GM12891 (cell line): Measurements from ENCODE around the gene AQP1.

Experiments
- DNase-seq: peaks from one replicate; pipeline ENCODE4 v3.0.0; 2011; ENCODE audit warnings: low spot score; ENCODE audit not compliant: insufficient read length
- FAIRE-seq: peaks from 2 replicates; lab custom pipeline; 2011; peaks lifted over from hg19 to GRCh38; lab: Jason Lieb, UNC
- PAX5 ChIP-seq: IDR thresholded peaks from 2 replicates; pipeline ENCODE4 v1.6.1; 2011; ENCODE audit warnings: low read length, moderate library complexity, mild to moderate bottlenecking; ENCODE audit not compliant: insufficient read depth, severe bottlenecking
- POLR2A ChIP-seq: IDR thresholded peaks from 2 replicates; pipeline ENCODE4 v1.6.1; 2011; ENCODE audit warnings: low read depth, low read length, control low read depth
- POLR2AphosphoS5 ChIP-seq: IDR thresholded peaks from 2 replicates; pipeline ENCODE4 v1.6.1; 2011; ENCODE audit warnings: low read depth, low read length, control low read depth
- POU2F2 ChIP-seq: IDR thresholded peaks from 2 replicates; pipeline ENCODE4 v1.6.1; 2011; ENCODE audit warnings: low read depth, mild to moderate bottlenecking, control low read depth, low read length, moderate library complexity
- SPI1 ChIP-seq: IDR thresholded peaks from 2 replicates; pipeline ENCODE4 v1.6.1; 2011; ENCODE audit warnings: low read depth, low read length, control low read depth
- TAF1 ChIP-seq: IDR thresholded peaks from 2 replicates; pipeline ENCODE4 v1.6.1; 2011; ENCODE audit warnings: low read depth, low read length, control low read depth

Gene AQP1

GRCh38 chr7:30917216-30917893 is 5.7 kb downstream of the AQP1 start:
- TF ChIP-seq POU2F2 = no peak
- TF ChIP-seq POLR2AphosphoS5 = no peak
- TF ChIP-seq TAF1 = no peak
- TF ChIP-seq PAX5 = no peak
- no peak for TF ChIP-seq SPI1
- TF ChIP-seq POLR2A = no peak
- DNase-seq (no peak), FAIRE-seq (no peak)

DNA sequence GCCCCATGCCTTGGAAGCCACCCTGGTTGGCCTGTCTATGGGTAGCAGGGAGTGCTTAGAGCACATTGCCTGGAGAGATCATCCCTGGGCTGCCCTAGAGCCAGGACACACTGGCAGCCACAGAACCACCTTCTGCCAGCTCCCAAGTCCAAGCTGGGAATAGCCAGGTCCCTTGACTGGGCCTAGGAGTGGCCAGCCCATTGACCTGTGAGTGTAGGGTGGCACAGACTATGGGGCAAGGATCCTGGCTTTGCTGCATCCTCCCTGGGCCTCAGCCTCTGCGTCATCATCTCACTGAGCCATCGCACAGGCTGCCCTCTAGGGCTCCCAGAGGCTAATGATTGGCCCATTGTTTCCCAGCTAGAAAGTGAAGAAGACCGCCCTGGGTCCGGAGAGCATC is 7.0 kb downstream of the AQP1 start:
- DNase-seq (no peak), FAIRE-seq (no peak)

DNA sequence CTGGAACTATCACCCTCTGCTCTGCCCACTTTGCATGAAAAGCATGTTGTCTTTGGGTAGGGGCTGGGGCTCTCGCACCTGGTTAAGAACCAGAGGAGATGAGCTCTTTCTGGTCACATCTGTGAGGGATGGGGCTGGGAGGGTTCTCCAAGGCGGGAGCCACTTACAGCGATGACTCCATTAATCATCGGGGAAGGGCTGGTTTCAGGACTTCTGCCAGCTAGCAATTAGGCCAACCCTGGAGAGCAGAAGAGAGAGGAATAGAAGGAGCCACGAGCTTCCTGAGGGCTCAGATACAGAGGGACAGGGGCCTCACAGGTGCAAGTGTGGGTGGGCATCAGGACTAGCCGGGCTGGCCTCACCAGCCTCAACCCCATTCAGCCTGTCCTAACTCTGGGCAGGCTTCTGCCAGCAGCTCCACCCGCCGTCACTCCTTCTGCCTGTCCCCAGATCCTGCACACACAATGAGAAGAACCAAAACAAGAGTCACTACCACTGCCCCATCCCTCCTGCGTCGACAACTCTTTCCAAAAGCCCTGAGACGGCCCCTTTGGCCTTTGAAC is 8.4 kb downstream of the AQP1 start:
- no peak for FAIRE-seq
- no peak for DNase-seq
- TF ChIP-seq PAX5 = no peak
- no peak for TF ChIP-seq TAF1
- no peak for TF ChIP-seq POLR2A

More for the DNA sequence above, 7.0 kb downstream of the AQP1 start:
- no peak for TF ChIP-seq POU2F2
- TF ChIP-seq SPI1 = no peak
- no peak for TF ChIP-seq POLR2AphosphoS5
- TF ChIP-seq TAF1 = no peak
- no peak for TF ChIP-seq POLR2A
- no peak for TF ChIP-seq PAX5

DNA sequence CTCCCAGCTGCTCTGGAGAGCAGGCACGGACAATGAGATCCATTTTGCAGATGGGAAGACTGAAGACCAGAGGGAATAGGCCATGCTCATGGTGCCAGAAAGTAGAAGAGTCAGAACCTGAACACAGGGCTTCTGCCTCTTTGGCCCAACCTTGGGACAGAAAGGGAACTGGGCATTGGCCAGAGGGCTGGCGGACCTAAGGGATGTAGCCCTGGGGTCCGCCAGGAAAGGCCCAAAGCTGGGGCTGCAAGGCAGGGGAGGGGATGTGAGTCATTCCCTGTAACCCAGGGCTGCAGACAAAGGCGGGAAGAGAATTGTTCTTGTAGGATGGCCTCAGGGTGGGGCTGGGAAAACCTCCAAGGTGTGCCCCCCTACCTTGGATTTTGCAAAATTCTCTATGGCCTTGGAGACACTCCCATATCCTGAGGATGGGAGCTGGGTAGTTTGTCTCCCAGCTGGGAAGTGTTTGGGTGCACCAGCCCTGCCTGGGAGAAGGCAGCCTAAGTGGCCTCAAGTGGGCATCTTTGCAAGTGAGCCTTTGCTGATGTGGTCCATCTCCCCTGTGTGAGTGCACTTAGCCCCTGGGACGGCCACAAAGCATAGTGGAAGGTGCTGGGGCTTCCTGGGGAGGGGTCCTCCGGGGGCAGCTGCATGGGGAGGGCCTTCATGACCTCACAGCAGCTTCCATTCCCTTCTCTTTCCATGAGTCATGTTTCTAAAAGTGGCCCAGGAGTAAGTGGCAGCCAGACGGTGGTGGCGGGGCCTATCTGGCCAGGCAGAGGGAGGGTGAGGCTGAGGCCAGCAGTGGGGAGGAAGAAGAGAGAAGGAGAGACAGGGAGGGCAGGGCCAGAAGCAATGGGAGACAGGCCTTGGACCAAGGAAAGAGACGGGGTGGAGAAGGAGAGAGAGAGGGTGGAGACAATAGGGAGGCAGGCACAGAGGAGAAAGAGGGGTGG is 9.2 kb downstream of the AQP1 start:
- FAIRE-seq (no peak), DNase-seq (no peak)
- TF ChIP-seq PAX5 (no peak), SPI1 (no peak), POU2F2 (no peak), POLR2AphosphoS5 (no peak), POLR2A (no peak), TAF1 (no peak)

- TF ChIP-seq SPI1 = no peak
- no peak for TF ChIP-seq POLR2AphosphoS5
- TF ChIP-seq POU2F2 = no peak
- TF ChIP-seq TAF1 = no peak
- TF ChIP-seq POLR2A = no peak
- no peak for TF ChIP-seq PAX5
- FAIRE-seq = no peak
- no peak for DNase-seq
These were observed 10.1 kb downstream of the AQP1 start for GRCh38 chr7:30921540-30922401.

GRCh38 chr7:30922596-30922995 is 10.9 kb downstream of the AQP1 start:
- DNase-seq (no peak), FAIRE-seq (no peak)
- TF ChIP-seq POU2F2 (no peak), SPI1 (no peak), POLR2AphosphoS5 (no peak), PAX5 (no peak), POLR2A (no peak), TAF1 (no peak)

DNA sequence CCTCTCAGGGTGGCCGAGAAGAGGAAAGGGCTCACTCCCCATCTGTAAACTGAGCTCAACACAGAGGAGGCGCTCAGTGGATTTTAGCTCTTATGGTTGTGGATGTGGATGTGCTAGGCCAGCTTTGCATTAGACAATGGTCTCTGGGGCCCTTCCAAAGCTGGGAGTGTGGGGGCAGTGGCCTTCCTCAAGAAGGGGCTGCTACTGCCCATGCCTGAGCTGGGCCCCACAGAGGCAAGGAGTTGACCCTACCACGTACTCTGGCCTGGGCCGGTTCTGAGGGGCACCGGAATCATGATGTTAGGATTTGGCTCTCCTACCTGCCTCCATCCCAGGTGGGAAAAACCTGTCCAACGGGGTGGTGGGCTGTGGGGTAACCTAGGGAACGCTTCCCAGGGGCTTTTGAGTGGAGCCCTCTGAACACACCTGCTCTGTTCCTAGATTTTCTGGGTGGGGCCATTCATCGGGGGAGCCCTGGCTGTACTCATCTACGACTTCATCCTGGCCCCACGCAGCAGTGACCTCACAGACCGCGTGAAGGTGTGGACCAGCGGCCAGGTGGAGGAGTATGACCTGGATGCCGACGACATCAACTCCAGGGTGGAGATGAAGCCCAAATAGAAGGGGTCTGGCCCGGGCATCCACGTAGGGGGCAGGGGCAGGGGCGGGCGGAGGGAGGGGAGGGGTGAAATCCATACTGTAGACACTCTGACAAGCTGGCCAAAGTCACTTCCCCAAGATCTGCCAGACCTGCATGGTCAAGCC is 11.5 kb downstream of the AQP1 start:
- TF ChIP-seq POLR2AphosphoS5 (no peak), PAX5 (no peak), POU2F2 (no peak), SPI1 (no peak)
- FAIRE-seq = no peak

DNA sequence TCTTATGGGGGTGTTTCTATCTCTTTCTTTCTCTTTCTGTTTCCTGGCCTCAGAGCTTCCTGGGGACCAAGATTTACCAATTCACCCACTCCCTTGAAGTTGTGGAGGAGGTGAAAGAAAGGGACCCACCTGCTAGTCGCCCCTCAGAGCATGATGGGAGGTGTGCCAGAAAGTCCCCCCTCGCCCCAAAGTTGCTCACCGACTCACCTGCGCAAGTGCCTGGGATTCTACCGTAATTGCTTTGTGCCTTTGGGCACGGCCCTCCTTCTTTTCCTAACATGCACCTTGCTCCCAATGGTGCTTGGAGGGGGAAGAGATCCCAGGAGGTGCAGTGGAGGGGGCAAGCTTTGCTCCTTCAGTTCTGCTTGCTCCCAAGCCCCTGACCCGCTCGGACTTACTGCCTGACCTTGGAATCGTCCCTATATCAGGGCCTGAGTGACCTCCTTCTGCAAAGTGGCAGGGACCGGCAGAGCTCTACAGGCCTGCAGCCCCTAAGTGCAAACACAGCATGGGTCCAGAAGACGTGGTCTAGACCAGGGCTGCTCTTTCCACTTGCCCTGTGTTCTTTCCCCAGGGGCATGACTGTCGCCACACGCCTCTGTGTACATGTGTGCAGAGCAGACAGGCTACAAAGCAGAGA is 12.2 kb downstream of the AQP1 start:
- TF ChIP-seq POLR2A = no peak
- DNase-seq (peak; percentile 5), FAIRE-seq (no peak)

More for the DNA sequence above, 11.5 kb downstream of the AQP1 start:
- no peak for DNase-seq
